DOHH2 (cell line): Measurements from ENCODE around the gene CD163L1.

ENCODE experiments used
- CTCF ChIP-seq: fragments of 200-600 bp; sonication (generic); IDR thresholded peaks from one replicate; pipeline ENCODE4 v1.5.1; 2014; ENCODE audit warnings: antibody characterized with exemption, mild to moderate bottlenecking, low read depth, low read length; ENCODE audit not compliant: poor library complexity, severe bottlenecking
- EZH2phosphoT487 ChIP-seq: fragments of 200-600 bp; sonication (generic); IDR thresholded peaks from 2 replicates; pipeline ENCODE4 v1.6.1; 2017; ENCODE audit warnings: borderline replicate concordance, mild to moderate bottlenecking, antibody characterized with exemption, low read length, moderate library complexity, mixed read lengths

GRCh38 chr12:7324176-7324575 is 119.8 kb downstream of the CD163L1 start:
- TF ChIP-seq CTCF (no peak), EZH2phosphoT487 (no peak)
